Measurements from ENCODE around the gene RNU5B-1. TPM values are rescaled to one million over a fixed set of nuclear protein-coding genes. Genes with fewer than 3 reads are reported as not detected.

RNU5B-1 gene
- total RNA-seq, 2 experiments from 2014 or later, result not detected

DNA sequence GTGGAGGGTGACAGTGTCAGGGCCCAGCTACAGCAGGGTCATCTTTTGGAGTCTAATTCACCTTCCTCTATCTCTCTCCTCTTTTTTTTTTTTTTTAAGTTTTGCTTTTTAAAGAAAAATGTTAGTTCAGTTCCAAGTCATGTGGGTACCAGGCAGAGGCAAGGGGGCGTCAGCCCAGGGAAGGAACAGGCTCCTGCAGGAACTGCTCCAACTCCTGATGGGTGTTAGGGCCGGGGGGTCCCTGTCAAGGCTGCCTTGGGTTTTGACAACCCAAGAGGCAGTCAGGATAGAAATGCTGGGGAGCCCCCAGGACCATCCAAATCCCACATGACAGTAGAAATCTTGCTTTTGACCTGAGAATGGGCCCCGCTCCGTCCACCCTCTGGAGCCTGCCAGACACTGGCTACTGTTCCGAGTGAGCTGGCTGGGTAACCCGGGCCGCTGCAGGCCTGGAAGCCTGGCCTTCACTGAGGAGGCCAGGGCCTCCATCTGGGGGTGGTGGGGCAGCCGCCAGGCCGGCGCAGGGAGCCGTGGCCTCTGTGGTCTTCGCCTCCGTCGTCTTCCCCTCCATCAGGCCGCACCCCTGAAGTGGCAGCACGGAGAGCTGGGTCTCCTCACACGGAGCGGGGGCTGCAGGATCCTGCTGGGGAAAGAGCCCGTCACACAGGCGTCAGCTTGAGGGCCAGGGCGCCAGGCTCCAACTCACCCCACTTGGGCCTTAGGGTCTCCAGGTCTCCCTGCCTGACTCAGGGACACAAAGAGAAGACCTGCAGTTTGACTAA, 24.2 kb downstream of the RNU5B-1 start:
- H3K27ac ChIP-seq (ENCODE audit: low read depth, low read length, poor library complexity, severe bottlenecking), result no peak overlapping the region
- no peak for DNase-seq (ENCODE audit: low spot score)
- H3K79me2 ChIP-seq (ENCODE audit: insufficient read depth, low read depth, low read length), result no peaks in the 10 kb centered on the region
- ChIA-PET POLR2A (no interaction called here), CTCF (ENCODE audit: unreplicated experiment) (no interaction called here)
- H3K9me2 ChIP-seq (ENCODE audit: insufficient read depth, low read length), result no peaks in the 10 kb centered on the region
- H3K4me2 ChIP-seq (ENCODE audit: low read length), result no peak overlapping the region
- intact Hi-C loops (cut with micrococcal nuclease; ENCODE audit: unreplicated experiment), result no loop called here
- no peaks in the 10 kb centered on the region for H3K9me3 ChIP-seq (ENCODE audit: low read length)
- H3K36me3 ChIP-seq (ENCODE audit: insufficient read depth, low read length), result no peaks in the 10 kb centered on the region
- TF ChIP-seq EZH2phosphoT487 (IDR thresholded peaks at IDR 0.05; ENCODE audit: borderline replicate concordance, low read depth, low read length), result no peak
- no TSS peak for BruUV-seq (replicated peaks)
- H2AFZ ChIP-seq (ENCODE audit: low read length), result no peak overlapping the region
- no peaks in the 10 kb centered on the region for H4K20me1 ChIP-seq (ENCODE audit: insufficient read depth, low read length)
- H3K4me3 ChIP-seq (ENCODE audit: low read depth, low read length, poor library complexity, severe bottlenecking), result no peak overlapping the region
- no peaks in the 10 kb centered on the region for H3K4me1 ChIP-seq (ENCODE audit: insufficient read depth, low read length, poor library complexity, severe bottlenecking)

GRCh38 chr15:65329288-65329983, 25.0 kb downstream of the RNU5B-1 start:
- Histone ChIP-seq H3K36me3 (ENCODE audit: insufficient read depth, low read length) (no peaks in the 10 kb centered on the region), H3K79me2 (ENCODE audit: insufficient read depth, low read depth, low read length) (no peaks in the 10 kb centered on the region), H3K4me1 (ENCODE audit: insufficient read depth, low read length, poor library complexity, severe bottlenecking) (no peaks in the 10 kb centered on the region), H3K4me2 (ENCODE audit: low read length) (no peak overlapping the region), H4K20me1 (ENCODE audit: insufficient read depth, low read length) (no peaks in the 10 kb centered on the region), H3K27ac (ENCODE audit: low read depth, low read length, poor library complexity, severe bottlenecking) (no peak overlapping the region), H2AFZ (ENCODE audit: low read length) (no peak overlapping the region), H3K9me3 (ENCODE audit: low read length) (no peaks in the 10 kb centered on the region), H3K9me2 (ENCODE audit: insufficient read depth, low read length) (no peaks in the 10 kb centered on the region), H3K4me3 (ENCODE audit: low read depth, low read length, poor library complexity, severe bottlenecking) (no peak overlapping the region)
- ChIA-PET CTCF (ENCODE audit: unreplicated experiment) (no interaction called here), POLR2A (no interaction called here)
- no peak for TF ChIP-seq EZH2phosphoT487 (IDR thresholded peaks at IDR 0.05; ENCODE audit: borderline replicate concordance, low read depth, low read length)
- TF ChIP-seq, protein P1, sequence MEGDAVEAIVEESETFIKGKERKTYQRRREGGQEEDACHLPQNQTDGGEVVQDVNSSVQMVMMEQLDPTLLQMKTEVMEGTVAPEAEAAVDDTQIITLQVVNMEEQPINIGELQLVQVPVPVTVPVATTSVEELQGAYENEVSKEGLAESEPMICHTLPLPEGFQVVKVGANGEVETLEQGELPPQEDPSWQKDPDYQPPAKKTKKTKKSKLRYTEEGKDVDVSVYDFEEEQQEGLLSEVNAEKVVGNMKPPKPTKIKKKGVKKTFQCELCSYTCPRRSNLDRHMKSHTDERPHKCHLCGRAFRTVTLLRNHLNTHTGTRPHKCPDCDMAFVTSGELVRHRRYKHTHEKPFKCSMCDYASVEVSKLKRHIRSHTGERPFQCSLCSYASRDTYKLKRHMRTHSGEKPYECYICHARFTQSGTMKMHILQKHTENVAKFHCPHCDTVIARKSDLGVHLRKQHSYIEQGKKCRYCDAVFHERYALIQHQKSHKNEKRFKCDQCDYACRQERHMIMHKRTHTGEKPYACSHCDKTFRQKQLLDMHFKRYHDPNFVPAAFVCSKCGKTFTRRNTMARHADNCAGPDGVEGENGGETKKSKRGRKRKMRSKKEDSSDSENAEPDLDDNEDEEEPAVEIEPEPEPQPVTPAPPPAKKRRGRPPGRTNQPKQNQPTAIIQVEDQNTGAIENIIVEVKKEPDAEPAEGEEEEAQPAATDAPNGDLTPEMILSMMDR (conservative IDR thresholded peaks at IDR 0.05; ENCODE audit: low read length), result no peak
- BruUV-seq (replicated peaks), result no TSS peak
- intact Hi-C loops (cut with micrococcal nuclease; ENCODE audit: unreplicated experiment), result no loop called here
- no peak for DNase-seq (ENCODE audit: low spot score)

DNA sequence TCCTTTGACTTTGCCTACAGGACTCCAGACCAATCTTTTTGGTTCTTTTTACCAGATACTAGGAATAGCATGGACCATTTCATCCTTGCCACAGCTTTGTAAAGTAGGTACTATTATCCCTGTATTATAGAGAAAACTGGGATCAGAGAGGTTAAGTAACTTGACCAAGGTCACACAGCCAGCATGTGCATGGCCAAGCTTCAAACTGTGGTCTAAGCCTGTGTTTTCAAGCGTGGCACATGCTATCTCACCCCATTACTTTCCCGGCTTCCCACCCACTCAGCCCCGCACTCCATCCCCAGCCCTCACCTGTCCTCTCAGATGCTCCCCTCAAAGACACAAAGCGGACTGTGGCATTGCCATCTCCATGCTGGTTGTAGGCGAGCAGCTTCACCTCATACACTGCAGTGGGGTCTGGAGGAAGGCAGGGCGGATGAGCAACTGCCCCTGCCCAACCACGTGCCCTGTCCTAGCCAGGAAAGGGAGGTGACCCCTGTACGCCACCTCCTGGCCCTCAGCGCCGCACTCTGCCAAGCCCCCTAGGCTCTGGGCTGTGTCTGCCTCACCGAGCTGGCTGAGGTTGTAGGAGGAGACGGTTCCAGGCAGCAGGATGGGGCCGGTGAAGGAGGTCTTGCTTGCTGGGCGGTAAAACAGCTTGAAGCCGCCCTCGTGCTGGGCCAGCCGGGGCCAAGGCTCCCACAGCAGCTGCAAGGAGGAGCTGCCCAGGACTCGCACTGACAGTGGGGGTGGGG, 25.7 kb downstream of the RNU5B-1 start:
- intact Hi-C loops (cut with micrococcal nuclease; ENCODE audit: unreplicated experiment), result no loop called here
- no peak for DNase-seq (ENCODE audit: low spot score)
- H3K79me2 ChIP-seq (ENCODE audit: insufficient read depth, low read depth, low read length), result no peaks in the 10 kb centered on the region
- H3K9me2 ChIP-seq (ENCODE audit: insufficient read depth, low read length), result no peaks in the 10 kb centered on the region
- H3K36me3 ChIP-seq (ENCODE audit: insufficient read depth, low read length), result no peaks in the 10 kb centered on the region
- no peaks in the 10 kb centered on the region for H3K9me3 ChIP-seq (ENCODE audit: low read length)
- BruUV-seq (replicated peaks), result no TSS peak
- no peak for TF ChIP-seq EZH2phosphoT487 (IDR thresholded peaks at IDR 0.05; ENCODE audit: borderline replicate concordance, low read depth, low read length)
- TF ChIP-seq, protein P1 (conservative IDR thresholded peaks at IDR 0.05; ENCODE audit: low read length), result no peak
- ChIA-PET CTCF (ENCODE audit: unreplicated experiment) (no interaction called here), POLR2A (no interaction called here)
- H2AFZ ChIP-seq (ENCODE audit: low read length), result no peak overlapping the region
- no peak overlapping the region for H3K4me3 ChIP-seq (ENCODE audit: low read depth, low read length, poor library complexity, severe bottlenecking)
- H4K20me1 ChIP-seq (ENCODE audit: insufficient read depth, low read length), result no peaks in the 10 kb centered on the region
- no peak overlapping the region for H3K4me2 ChIP-seq (ENCODE audit: low read length)
- no peaks in the 10 kb centered on the region for H3K4me1 ChIP-seq (ENCODE audit: insufficient read depth, low read length, poor library complexity, severe bottlenecking)
- no peak overlapping the region for H3K27ac ChIP-seq (ENCODE audit: low read depth, low read length, poor library complexity, severe bottlenecking)

Data from OCI-LY7 (cell line).